ENCODE results near the gene SCAF4. TPM values are rescaled to one million over a fixed set of nuclear protein-coding genes. Genes with fewer than 3 reads are reported as not detected.
A peak's percentile ranks its signal among the peaks of the same experiment; 100 is the strongest.

The SCAF4 gene
- total and polyA plus RNA-seq, 2 donors (not counting 3 experiments of a cell fraction or from before 2014, with no cell fraction given): 12.2 to 41.2 TPM

DNA sequence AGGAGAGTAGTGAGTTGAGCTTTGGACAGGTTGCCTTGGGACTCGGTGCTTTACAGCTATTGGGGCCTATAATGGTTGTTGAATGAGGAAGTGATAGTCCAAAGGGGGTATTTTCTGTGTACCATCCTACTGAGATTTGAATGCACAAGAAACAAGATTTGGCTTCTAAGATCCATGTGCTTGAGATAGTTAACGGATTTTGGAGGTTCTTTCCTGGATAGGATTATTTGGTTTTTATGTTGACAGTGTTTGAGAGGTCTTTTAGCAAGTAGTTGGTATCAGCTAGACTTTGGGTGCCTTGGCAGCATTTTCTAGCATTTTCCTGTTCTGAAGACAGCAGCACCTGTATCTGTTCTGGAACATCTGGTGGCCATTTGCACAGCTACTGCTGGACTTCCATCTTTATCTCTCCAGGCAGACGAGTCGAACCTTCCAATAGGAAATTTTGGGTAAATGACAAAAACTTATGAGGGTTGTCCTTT lies 3.6 kb upstream of the SCAF4 start:
- intact Hi-C loops (cut with micrococcal nuclease): no loop called here
- POLR2A ChIA-PET: no interaction called here
- peak; percentile 48 for FAIRE-seq
- Histone ChIP-seq H3K9me1 (replicated peaks; ENCODE audit: control insufficient read depth, extremely low read depth, insufficient read depth, low read length) (no peaks in the 10 kb centered on the region), H2AFZ (ENCODE audit: low read depth, low read length) (no peak overlapping the region), H3K9me3 (replicated peaks; ENCODE audit: control insufficient read depth, insufficient read depth, low read length) (no peaks in the 10 kb centered on the region), H3K4me1 (ENCODE audit: control insufficient read depth, extremely low read depth, insufficient read depth, low read length) (peaks cover 11% of the 10 kb centered on the region), H4K20me1 (replicated peaks; ENCODE audit: control insufficient read depth, extremely low read depth, insufficient read depth, low read length) (peaks cover 3% of the 10 kb centered on the region), H3K79me2 (ENCODE audit: control insufficient read depth, insufficient read depth, low read length) (peaks cover 13% of the 10 kb centered on the region), H3K4me2 (ENCODE audit: insufficient read depth, low read length) (no peak overlapping the region), H3K36me3 (ENCODE audit: control insufficient read depth in 2 of 2, extremely low read depth in 1 of 2, insufficient read depth in 2 of 2, low read length in 2 of 2) (no peaks in the 10 kb centered on the region), H3K27me3 (ENCODE audit: control insufficient read depth in 2 of 2, insufficient read depth in 2 of 2, low read length in 2 of 2) (no peaks in the 10 kb centered on the region), H3K9ac (replicated peaks; ENCODE audit: extremely low read depth, insufficient read depth, low read length) (no peak overlapping the region), H3K27ac (ENCODE audit: insufficient read depth, low read depth, low read length) (no peak overlapping the region), H3K4me3 (replicated peaks in 1 of 3; ENCODE audit: insufficient read depth in 1 of 3, low read depth in 1 of 3, low read length in 3 of 3) (no peak overlapping the region)
- TF ChIP-seq MYC (IDR thresholded peaks at IDR 0.05; ENCODE audit: low read depth, low read length) (no peak), FOS (IDR thresholded peaks at IDR 0.05; ENCODE audit: borderline replicate concordance, insufficient read depth, low read length) (no peak), POLR2A (IDR thresholded peaks at IDR 0.05; ENCODE audit: low read depth, low read length) (no peak), GATA2 (IDR thresholded peaks at IDR 0.05; ENCODE audit: insufficient read depth, insufficient read length, low read depth, low read length) (no peak), JUN (IDR thresholded peaks at IDR 0.05; ENCODE audit: borderline replicate concordance, insufficient read depth, insufficient read length, low read depth) (no peak)
- TF ChIP-seq, protein P1, sequence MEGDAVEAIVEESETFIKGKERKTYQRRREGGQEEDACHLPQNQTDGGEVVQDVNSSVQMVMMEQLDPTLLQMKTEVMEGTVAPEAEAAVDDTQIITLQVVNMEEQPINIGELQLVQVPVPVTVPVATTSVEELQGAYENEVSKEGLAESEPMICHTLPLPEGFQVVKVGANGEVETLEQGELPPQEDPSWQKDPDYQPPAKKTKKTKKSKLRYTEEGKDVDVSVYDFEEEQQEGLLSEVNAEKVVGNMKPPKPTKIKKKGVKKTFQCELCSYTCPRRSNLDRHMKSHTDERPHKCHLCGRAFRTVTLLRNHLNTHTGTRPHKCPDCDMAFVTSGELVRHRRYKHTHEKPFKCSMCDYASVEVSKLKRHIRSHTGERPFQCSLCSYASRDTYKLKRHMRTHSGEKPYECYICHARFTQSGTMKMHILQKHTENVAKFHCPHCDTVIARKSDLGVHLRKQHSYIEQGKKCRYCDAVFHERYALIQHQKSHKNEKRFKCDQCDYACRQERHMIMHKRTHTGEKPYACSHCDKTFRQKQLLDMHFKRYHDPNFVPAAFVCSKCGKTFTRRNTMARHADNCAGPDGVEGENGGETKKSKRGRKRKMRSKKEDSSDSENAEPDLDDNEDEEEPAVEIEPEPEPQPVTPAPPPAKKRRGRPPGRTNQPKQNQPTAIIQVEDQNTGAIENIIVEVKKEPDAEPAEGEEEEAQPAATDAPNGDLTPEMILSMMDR (IDR thresholded peaks at IDR 0.05; ENCODE audit: extremely low read depth in 1 of 2, insufficient read depth in 1 of 2, low read depth in 1 of 2, low read length in 2 of 2): no peak
- TF ChIP-seq, protein P2, sequence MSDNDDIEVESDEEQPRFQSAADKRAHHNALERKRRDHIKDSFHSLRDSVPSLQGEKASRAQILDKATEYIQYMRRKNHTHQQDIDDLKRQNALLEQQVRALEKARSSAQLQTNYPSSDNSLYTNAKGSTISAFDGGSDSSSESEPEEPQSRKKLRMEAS (IDR thresholded peaks at IDR 0.05; ENCODE audit: insufficient read depth, insufficient read length): no peak
- dilution Hi-C loops (cut with MboI; ENCODE audit: extremely low pct_ligation_motif_present, low sequenced_read_pairs): no loop called here
- BruUV-seq (replicated peaks): no TSS peak
- DNase-seq (ENCODE audit: low read depth, low spot score): no peak
- CTCF ChIA-PET: no interaction called here

All from endothelial cell of umbilical vein (primary cell).